ENCODE results near the gene OR5F1.

OR5F1 gene

GRCh38 chr11:55994525-55994924 is at the start of gene OR5F1:
Gene OR5F1 (minus strand): TSS chr11:55994625. CDS start chr11:55994625, 0 bp downstream.
- Histone ChIP-seq H3K27me3 (no peaks in the 10 kb centered on the region), H3K4me3 (no peak within 1 kb of the TSS), H3K9me3 (no peaks in the 10 kb centered on the region), H3K36me3 (no peaks in the 10 kb centered on the region), H3K4me1 (no peaks in the 10 kb centered on the region), H3K27ac (no peak within 1 kb of the TSS)
- no peak for TF ChIP-seq CTCF (IDR thresholded peaks at IDR 0.05)
- intact Hi-C loops (cut with DNase I; ENCODE audit: low total_unique reads), result no loop called here
- no peak for DNase-seq

- Histone ChIP-seq H3K4me1 (no peaks in the 10 kb centered on the region), H3K27me3 (no peaks in the 10 kb centered on the region), H3K9me3 (no peaks in the 10 kb centered on the region), H3K4me3 (no peak within 1 kb of the TSS), H3K27ac (no peak within 1 kb of the TSS), H3K36me3 (no peaks in the 10 kb centered on the region)
- DNase-seq, result no peak
- intact Hi-C loops (cut with DNase I; ENCODE audit: low total_unique reads), result no loop called here
- TF ChIP-seq CTCF (IDR thresholded peaks at IDR 0.05), result no peak
Measured at GRCh38 chr11:56027354-56027753, 32.9 kb upstream of the OR5F1 start, which contains the start of gene OR5AS1. Gene OR5AS1 (plus strand): TSS chr11:56027654. CDS start chr11:56030419, 2,765 bp downstream.

- no peaks in the 10 kb centered on the region for H3K4me1 ChIP-seq
- intact Hi-C loops (cut with DNase I; ENCODE audit: low total_unique reads), result no loop called here
Measured at GRCh38 chr11:56013805-56014204, 19.4 kb upstream of the OR5F1 start.

GRCh38 chr11:56010716-56011115 is 16.3 kb upstream of the OR5F1 start:
- TF ChIP-seq CTCF (IDR thresholded peaks at IDR 0.05), result no peak
- no peak for DNase-seq
- no peak overlapping the region for H3K4me3 ChIP-seq
- intact Hi-C loops (cut with DNase I; ENCODE audit: low total_unique reads), result no loop called here
- no peaks in the 10 kb centered on the region for H3K36me3 ChIP-seq
- H3K27ac ChIP-seq, result no peak overlapping the region
- H3K27me3 ChIP-seq, result no peaks in the 10 kb centered on the region
- no peaks in the 10 kb centered on the region for H3K4me1 ChIP-seq
- no peaks in the 10 kb centered on the region for H3K9me3 ChIP-seq

More at GRCh38 chr11:56013805-56014204, 19.4 kb upstream of the OR5F1 start:
- no peak for TF ChIP-seq CTCF (IDR thresholded peaks at IDR 0.05)
- Histone ChIP-seq H3K9me3 (no peaks in the 10 kb centered on the region), H3K4me3 (no peak overlapping the region), H3K27me3 (no peaks in the 10 kb centered on the region), H3K27ac (no peak overlapping the region), H3K36me3 (no peaks in the 10 kb centered on the region)
- DNase-seq, result no peak

DNA sequence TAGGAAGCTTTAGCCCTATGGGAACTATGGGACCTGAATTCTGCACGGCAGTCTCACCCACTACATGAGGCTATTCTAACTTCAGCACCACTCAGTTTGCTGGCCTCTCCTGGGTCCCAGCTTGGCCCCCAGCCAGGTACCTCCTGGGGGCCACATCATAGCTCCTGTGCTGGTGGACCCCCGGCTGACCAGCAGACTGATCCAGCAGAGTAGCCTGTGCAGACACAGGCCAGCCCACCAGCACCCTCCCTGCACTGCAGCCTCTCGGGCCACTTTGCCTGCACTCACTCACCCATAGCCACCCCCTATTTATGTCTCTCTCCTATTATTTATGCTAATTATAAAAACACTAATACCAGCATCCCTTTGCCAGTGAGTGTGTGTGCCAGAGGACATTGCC is 23.5 kb downstream of the OR5F1 start:
- Histone ChIP-seq H3K36me3 (no peaks in the 10 kb centered on the region), H3K4me1 (no peaks in the 10 kb centered on the region), H3K4me3 (no peak overlapping the region), H3K9me3 (no peaks in the 10 kb centered on the region), H3K27ac (no peak overlapping the region), H3K27me3 (no peaks in the 10 kb centered on the region)
- no peak for TF ChIP-seq CTCF (IDR thresholded peaks at IDR 0.05)
- DNase-seq, result no peak
- intact Hi-C loops (cut with DNase I; ENCODE audit: low total_unique reads), result no loop called here

GRCh38 chr11:55969845-55970244 is 24.6 kb downstream of the OR5F1 start, which contains the start of gene OR10AG1:
Gene OR10AG1 (minus strand): TSS chr11:55969945. CDS start chr11:55969907, 38 bp downstream.
- no peak within 1 kb of the TSS for H3K27ac ChIP-seq
- intact Hi-C loops (cut with DNase I; ENCODE audit: low total_unique reads), result no loop called here
- H3K4me3 ChIP-seq, result no peak within 1 kb of the TSS
- TF ChIP-seq CTCF (IDR thresholded peaks at IDR 0.05), result no peak
- no peaks in the 10 kb centered on the region for H3K4me1 ChIP-seq
- no peak for DNase-seq
- no peaks in the 10 kb centered on the region for H3K9me3 ChIP-seq
- no peaks in the 10 kb centered on the region for H3K36me3 ChIP-seq
- no peaks in the 10 kb centered on the region for H3K27me3 ChIP-seq

All from tibial artery (tissue), 4 donors.